ES-I3 (cell line): ENCODE results near the gene RNU7-1.

Experiments
- H3K36me3 ChIP-seq: 2 replicates; pipeline ENCODE4 v1.6.1; 2013; ENCODE audit warnings: mild to moderate bottlenecking, low read length, control low read depth, moderate library complexity; ENCODE audit not compliant: insufficient read depth
- H3K4me1 ChIP-seq: 2 replicates; pipeline ENCODE4 v1.6.1; 2013; ENCODE audit warnings: mild to moderate bottlenecking, control low read depth, low read length; ENCODE audit not compliant: insufficient read depth
- H3K9ac ChIP-seq: 2 replicates; pipeline ENCODE4 v1.6.1; 2013; ENCODE audit warnings: low read depth, mild to moderate bottlenecking, low read length, moderate library complexity
- H3K9me3 ChIP-seq: 2 replicates; pipeline ENCODE4 v1.6.1; 2013; ENCODE audit warnings: mild to moderate bottlenecking, low read length, moderate library complexity; ENCODE audit not compliant: control insufficient read depth, insufficient read depth

The RNU7-1 gene

GRCh38 chr12:6959805-6960592, 16.4 kb downstream of the RNU7-1 start:
- Histone ChIP-seq H3K4me1 (peaks cover 15% of the 10 kb centered on the region; the same call in 1 of the 2 replicates), H3K9ac (no peak overlapping the region)

DNA sequence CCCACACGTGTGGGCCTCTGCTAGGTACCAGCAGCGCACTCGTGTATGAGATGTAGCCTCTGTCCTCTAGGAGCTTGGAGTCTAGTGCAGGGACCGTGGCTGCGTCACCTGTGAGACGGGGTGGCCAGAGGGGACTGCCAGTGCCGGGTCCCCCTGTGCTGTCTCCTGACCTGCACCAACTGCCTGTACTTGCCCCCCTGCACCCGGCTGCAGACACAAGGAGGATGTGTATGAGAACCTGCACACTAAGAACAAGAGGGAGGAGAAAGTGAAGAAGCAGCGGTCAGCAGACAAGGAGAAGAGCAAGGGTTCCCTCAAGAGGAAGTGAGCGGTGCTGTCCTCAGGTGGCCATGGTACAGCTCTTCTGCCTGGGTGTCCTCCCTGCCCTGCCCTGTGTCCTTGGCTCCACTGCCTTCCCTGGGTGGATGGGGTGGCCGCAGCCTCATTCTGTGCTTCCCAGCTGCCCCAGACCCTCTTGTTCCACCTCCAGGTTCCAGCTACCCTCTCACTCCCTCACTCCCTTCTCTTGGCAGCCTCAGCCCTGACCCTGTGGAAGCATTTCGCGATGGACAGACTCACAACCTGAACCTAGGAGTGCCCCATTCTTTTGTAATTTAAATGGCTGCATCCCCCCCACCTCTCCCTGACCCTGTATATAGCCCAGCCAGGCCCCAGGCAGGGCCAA, 17.1 kb downstream of the RNU7-1 start:
- Histone ChIP-seq H3K4me1 (peaks cover 15% of the 10 kb centered on the region; the same call in 1 of the 2 replicates), H3K9ac (peak overlapping the region; percentile 74), H3K9me3 (no peaks in the 10 kb centered on the region), H3K36me3 (0 out of 2 replicates have a peak, but pooled peaks cover under 1% of the 10 kb centered on the region)

More at GRCh38 chr12:6959805-6960592, 16.4 kb downstream of the RNU7-1 start:
- no peaks in the 10 kb centered on the region for H3K36me3 ChIP-seq
- H3K9me3 ChIP-seq = no peaks in the 10 kb centered on the region

DNA sequence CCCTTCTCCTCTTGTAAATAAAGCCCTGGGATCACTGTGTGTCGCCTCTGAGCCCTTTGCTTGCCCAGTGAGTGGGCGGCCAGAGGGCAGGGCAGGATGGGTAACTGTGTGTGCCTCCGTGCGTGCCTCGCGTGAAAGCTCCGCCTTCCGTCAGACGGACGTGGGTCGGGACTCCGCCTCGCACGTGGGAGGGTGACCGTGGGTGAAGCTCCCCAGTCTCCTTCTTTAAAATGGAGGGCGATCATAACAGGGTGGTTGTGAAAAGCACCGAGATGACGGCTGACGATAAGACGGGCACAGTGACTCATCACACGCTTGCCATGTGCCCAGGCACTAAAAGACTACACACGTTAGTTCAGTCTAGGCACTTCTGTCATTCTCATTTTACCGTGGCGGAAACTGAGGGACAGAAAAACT, 17.7 kb downstream of the RNU7-1 start:
- peaks cover 6% of the 10 kb centered on the region; the same call in 1 of the 2 replicates for H3K36me3 ChIP-seq
- H3K9me3 ChIP-seq = no peaks in the 10 kb centered on the region
- H3K4me1 ChIP-seq = peaks cover 15% of the 10 kb centered on the region; the same call in 1 of the 2 replicates

DNA sequence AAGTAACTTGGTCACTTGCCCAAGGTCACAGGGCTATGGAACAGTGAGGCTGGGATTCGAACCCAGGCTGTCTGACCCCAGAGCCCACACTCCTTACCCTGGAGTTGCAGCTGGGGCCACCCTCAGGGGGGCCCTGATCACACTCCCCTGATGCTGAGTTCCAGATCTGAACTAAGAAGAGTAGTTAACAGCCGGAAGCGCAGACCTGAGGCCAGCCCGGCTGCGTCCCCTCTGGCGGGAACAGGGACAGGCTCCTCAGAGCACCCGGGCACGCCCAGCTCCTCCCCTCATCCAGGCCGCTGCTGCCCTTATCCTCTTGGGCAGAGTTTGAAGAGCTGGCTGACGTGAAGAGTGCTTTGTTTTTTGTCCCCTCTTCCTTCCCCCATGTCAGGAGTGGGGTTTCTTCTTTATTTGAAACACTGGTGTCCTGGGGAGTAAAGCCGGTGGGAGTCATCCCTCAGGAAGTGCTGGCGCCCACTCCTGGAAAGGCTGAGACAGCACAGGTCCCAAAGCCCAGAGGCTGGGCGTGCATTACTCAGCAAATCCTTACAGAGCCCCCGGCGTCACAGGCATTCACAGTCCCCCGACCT, 18.2 kb downstream of the RNU7-1 start:
- peaks cover 15% of the 10 kb centered on the region; the same call in 1 of the 2 replicates for H3K4me1 ChIP-seq
- no peaks in the 10 kb centered on the region for H3K9me3 ChIP-seq
- H3K36me3 ChIP-seq = peaks cover 10% of the 10 kb centered on the region; the same call in 1 of the 2 replicates
- peak overlapping the region; percentile 74 for H3K9ac ChIP-seq

More for the DNA sequence above, 17.7 kb downstream of the RNU7-1 start:
- peak overlapping the region; percentile 74 for H3K9ac ChIP-seq

GRCh38 chr12:6962285-6963015, 18.8 kb downstream of the RNU7-1 start:
- H3K36me3 ChIP-seq = peaks cover 10% of the 10 kb centered on the region
- no peaks in the 10 kb centered on the region for H3K9me3 ChIP-seq
- peaks cover 15% of the 10 kb centered on the region; the same call in 1 of the 2 replicates for H3K4me1 ChIP-seq
- peak overlapping the region; percentile 74 for H3K9ac ChIP-seq

DNA sequence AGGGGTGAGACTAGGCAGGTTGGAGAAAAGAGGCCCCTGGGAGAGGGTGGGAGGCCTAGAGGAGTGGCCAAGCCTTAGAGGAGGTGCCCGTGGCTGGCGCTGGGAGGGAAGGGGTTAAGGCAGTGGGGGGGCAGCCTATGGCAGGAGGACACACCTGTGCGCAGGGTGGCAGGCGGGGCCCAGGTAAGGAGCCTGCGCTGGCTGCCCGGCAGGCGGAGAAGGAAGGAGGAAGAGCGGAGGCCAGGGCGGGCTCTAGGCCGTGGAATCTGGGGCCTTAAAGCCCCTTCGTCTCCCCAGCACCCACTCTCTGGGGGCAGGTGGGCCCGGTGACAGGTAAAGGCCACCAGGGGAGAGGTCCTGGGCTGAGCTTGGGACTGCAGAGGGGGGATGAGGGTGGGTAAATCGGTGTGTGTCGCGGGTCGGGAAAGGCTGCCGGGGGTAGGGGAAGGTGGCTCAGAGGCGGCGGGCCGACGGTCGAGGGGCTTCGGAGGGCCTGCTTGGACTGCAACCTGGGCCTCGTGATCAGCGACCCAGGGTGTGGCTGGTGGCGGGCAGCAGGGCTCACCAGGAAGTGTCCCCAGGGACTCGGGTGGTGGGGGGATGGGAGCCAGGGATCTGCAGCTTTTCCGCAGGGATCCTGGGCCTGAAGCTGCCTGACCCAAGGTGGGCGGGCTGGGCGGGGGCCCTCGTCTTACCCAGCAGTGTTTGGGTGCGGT, 19.6 kb downstream of the RNU7-1 start:
- H3K4me1 ChIP-seq = peaks cover 15% of the 10 kb centered on the region; the same call in 1 of the 2 replicates
- H3K9ac ChIP-seq = peak overlapping the region; percentile 74
- no peaks in the 10 kb centered on the region for H3K9me3 ChIP-seq
- H3K36me3 ChIP-seq = peaks cover 17% of the 10 kb centered on the region

DNA sequence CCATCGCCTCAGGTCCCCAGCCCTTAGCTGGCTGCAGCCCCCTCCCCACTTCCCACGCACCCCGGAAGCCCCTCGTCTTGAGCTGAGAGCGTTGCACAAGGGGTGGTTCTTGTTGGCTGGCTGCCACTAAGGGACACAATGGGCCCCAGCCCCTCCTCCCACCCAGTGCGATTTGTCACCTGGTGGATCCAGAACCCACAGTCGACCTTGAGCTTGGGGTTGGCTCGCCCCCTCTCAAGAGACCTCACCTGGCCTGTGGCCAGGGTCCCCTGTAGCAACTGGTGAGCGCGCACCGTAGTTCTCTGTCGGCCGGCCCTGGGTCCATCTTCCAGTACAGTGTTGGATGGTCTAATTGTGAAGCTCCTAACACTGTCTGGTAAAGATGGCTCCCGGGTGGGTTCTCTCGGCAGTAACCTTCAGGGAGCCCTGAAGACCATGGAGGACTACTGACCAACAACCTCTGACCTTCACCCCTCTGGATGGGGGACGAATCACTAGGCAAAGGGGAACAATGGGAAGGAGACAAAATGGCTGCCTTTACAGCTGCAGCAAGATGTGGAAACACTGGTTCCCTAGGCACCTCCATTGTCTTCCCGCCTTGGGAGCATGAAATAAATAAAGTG, 20.3 kb downstream of the RNU7-1 start:
- Histone ChIP-seq H3K36me3 (peaks cover 24% of the 10 kb centered on the region), H3K9me3 (no peaks in the 10 kb centered on the region), H3K4me1 (peaks cover 15% of the 10 kb centered on the region; the same call in 1 of the 2 replicates), H3K9ac (peak overlapping the region; percentile 74)

DNA sequence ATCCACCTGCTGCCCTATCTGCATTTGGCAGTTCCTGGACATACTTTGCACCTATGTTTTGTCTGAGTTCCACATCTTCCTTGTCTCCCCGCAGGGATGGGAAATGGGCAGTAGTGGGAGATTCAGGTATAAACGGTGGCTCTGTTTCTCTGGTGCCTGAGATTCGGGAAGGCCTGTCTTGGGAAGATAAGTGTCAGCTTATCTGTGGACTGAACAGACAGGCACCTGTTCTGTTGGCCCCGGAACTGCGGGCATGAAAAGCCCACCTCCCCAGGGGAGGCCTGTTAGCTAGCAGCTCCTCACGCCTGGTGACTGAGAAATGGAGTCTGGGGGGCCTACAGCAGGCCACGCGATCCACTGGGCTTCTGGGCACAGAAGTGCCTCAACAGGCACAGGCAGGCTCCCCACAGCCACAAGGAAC, 21.0 kb downstream of the RNU7-1 start:
- Histone ChIP-seq H3K9ac (no peak overlapping the region), H3K36me3 (peaks cover 29% of the 10 kb centered on the region), H3K9me3 (no peaks in the 10 kb centered on the region), H3K4me1 (peaks cover 15% of the 10 kb centered on the region; the same call in 1 of the 2 replicates)

GRCh38 chr12:6965026-6965661, 21.5 kb downstream of the RNU7-1 start:
- Histone ChIP-seq H3K9ac (no peak overlapping the region), H3K36me3 (peaks cover 29% of the 10 kb centered on the region), H3K4me1 (peaks cover 15% of the 10 kb centered on the region; the same call in 1 of the 2 replicates), H3K9me3 (no peaks in the 10 kb centered on the region)

DNA sequence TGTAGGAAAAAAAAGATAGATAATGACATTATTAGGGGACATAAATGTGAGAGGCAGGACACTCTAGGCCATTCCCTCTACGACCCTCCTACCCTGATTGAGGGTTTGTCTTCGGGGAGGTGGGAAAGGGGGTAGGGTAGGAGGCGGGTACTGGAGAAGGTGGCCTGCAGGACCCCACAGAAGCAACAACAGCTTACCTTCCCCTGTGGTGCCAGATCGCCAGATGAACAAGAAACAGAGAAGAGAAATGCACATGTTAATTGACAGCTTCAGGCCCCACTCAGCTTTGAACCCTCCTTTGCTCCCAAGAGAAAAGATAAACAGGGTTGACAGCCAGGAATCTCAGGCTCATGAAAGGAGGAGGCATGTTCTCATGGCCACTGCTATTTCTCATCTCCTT, 22.1 kb downstream of the RNU7-1 start:
- H3K36me3 ChIP-seq = peaks cover 29% of the 10 kb centered on the region
- H3K4me1 ChIP-seq = peaks cover 15% of the 10 kb centered on the region; the same call in 1 of the 2 replicates
- H3K9me3 ChIP-seq = no peaks in the 10 kb centered on the region
- no peak overlapping the region for H3K9ac ChIP-seq

- H3K9me3 ChIP-seq = no peaks in the 10 kb centered on the region
- no peak overlapping the region for H3K9ac ChIP-seq
- peaks cover 29% of the 10 kb centered on the region for H3K36me3 ChIP-seq
- H3K4me1 ChIP-seq = peaks cover 8% of the 10 kb centered on the region; the same call in 1 of the 2 replicates
Observed at GRCh38 chr12:6966351-6966750, 22.7 kb downstream of the RNU7-1 start.

GRCh38 chr12:6967651-6968100, 24.1 kb downstream of the RNU7-1 start:
- Histone ChIP-seq H3K4me1 (peaks cover 1% of the 10 kb centered on the region; the same call in 1 of the 2 replicates), H3K36me3 (peaks cover 29% of the 10 kb centered on the region), H3K9me3 (no peaks in the 10 kb centered on the region), H3K9ac (no peak overlapping the region)
